OCI-LY7 (cell line): ENCODE results near the gene VEGFD. TPM values are rescaled to one million over a fixed set of nuclear protein-coding genes. Genes with fewer than 3 reads are reported as not detected.

Experiments
- BruUV-seq: library from RNA; stranded (reverse); fragments of 400-500 nt; replicated peaks from 2 replicates; lab custom pipeline; 2021; lab: Mats Ljungman, UMichigan
- CTCF ChIA-PET: fragments of 300-600 bp; sonication (Branson Sonifier 250); formaldehyde crosslinking; loops from one replicate; lab custom pipeline; 2022; ENCODE audit warnings: antibody characterized with exemption; ENCODE audit not compliant: unreplicated experiment; lab: Charles Lee
- POLR2A ChIA-PET: fragments of 300-600 bp; sonication (Branson Sonifier 250); formaldehyde crosslinking; loops from one replicate; lab custom pipeline; 2022; ENCODE audit warnings: antibody characterized with exemption; lab: Charles Lee
- DNase-seq: peaks from one replicate; pipeline ENCODE4 v3.0.0-alpha.2; 2015; ENCODE audit warnings: low spot score
- H2AFZ ChIP-seq: fragments of 200-600 bp; sonication (generic), shearing (Covaris generic); 2 replicates; pipeline ENCODE4 v1.6.1; 2014; ENCODE audit warnings: mild to moderate bottlenecking, antibody characterized with exemption, low read length, moderate library complexity
- H3K27ac ChIP-seq: fragments of 200-600 bp; sonication (generic); 2 replicates; pipeline ENCODE4 v1.5.1; 2014; ENCODE audit warnings: mixed run types, low read depth, mild to moderate bottlenecking, moderate library complexity, low read length, inconsistent platforms; ENCODE audit not compliant: poor library complexity, severe bottlenecking
- H3K36me3 ChIP-seq: fragments of 200-600 bp; sonication (generic); 2 replicates; pipeline ENCODE4 v1.6.1; 2014; ENCODE audit warnings: mild to moderate bottlenecking, antibody characterized with exemption, low read length, moderate library complexity, mixed read lengths; ENCODE audit not compliant: insufficient read depth
- H3K4me1 ChIP-seq: fragments of 200-600 bp; sonication (generic); 2 replicates; pipeline ENCODE4 v1.5.1; 2014; ENCODE audit warnings: mild to moderate bottlenecking, low read length; ENCODE audit not compliant: insufficient read depth, poor library complexity, severe bottlenecking
- H3K4me2 ChIP-seq: fragments of 200-600 bp; sonication (generic); 2 replicates; pipeline ENCODE4 v1.6.1; 2014; ENCODE audit warnings: mild to moderate bottlenecking, low read length
- H3K4me3 ChIP-seq: fragments of 200-600 bp; sonication (generic); 2 replicates; pipeline ENCODE4 v1.5.1; 2014; ENCODE audit warnings: mild to moderate bottlenecking, low read depth, low read length; ENCODE audit not compliant: poor library complexity, severe bottlenecking
- H3K79me2 ChIP-seq: fragments of 200-600 bp; sonication (generic); 2 replicates; pipeline ENCODE4 v1.6.1; 2016; ENCODE audit warnings: low read depth, mild to moderate bottlenecking, low read length, moderate library complexity, mixed read lengths; ENCODE audit not compliant: insufficient read depth
- H3K9me2 ChIP-seq: fragments of 200-600 bp; sonication (generic); 2 replicates; pipeline ENCODE4 v1.6.1; 2016; ENCODE audit warnings: mild to moderate bottlenecking, low read length, mixed read lengths; ENCODE audit not compliant: insufficient read depth
- H3K9me3 ChIP-seq: fragments of 200-600 bp; sonication (generic); 2 replicates; pipeline ENCODE4 v1.6.1; 2014; ENCODE audit warnings: mild to moderate bottlenecking, mixed run types, low read length, mixed read lengths
- H4K20me1 ChIP-seq: fragments of 200-600 bp; sonication (generic); 2 replicates; pipeline ENCODE4 v1.6.1; 2014; ENCODE audit warnings: mild to moderate bottlenecking, antibody characterized with exemption, low read length, moderate library complexity, mixed read lengths; ENCODE audit not compliant: insufficient read depth
- EZH2phosphoT487 ChIP-seq: fragments of 200-600 bp; sonication (generic); IDR thresholded peaks from 2 replicates; pipeline ENCODE4 v1.6.1; 2018; ENCODE audit warnings: low read depth, borderline replicate concordance, mild to moderate bottlenecking, mixed run types, antibody characterized with exemption, low read length, moderate library complexity, mixed read lengths
- intact Hi-C: fragments of 100-400 bp; cut with micrococcal nuclease; formaldehyde crosslinking; loops from one replicate; pipeline ENCODE4 v1.10.0; 2022; ENCODE audit not compliant: unreplicated experiment
- total RNA-seq, 2 experiments: library from RNA; depleted of rRNA in 1 of 2; stranded (reverse); fragments of >200 nt in 1 of 2; shearing (Covaris generic) in 1 of 2; gene quantifications; 2 replicates each; pipeline ENCODE4 v1.2.3, GENCODE V29; 2014 to 2022
- TF ChIP-seq, protein P1 (sequence below): fragments of 200-600 bp; sonication (generic); conservative IDR thresholded peaks from 2 replicates; pipeline ENCODE4 v1.5.1; 2014; ENCODE audit warnings: mild to moderate bottlenecking, antibody characterized with exemption, low read length, moderate library complexity, mixed read lengths

Gene VEGFD
- total RNA-seq, 2 experiments from 2014 or later = not detected

DNA sequence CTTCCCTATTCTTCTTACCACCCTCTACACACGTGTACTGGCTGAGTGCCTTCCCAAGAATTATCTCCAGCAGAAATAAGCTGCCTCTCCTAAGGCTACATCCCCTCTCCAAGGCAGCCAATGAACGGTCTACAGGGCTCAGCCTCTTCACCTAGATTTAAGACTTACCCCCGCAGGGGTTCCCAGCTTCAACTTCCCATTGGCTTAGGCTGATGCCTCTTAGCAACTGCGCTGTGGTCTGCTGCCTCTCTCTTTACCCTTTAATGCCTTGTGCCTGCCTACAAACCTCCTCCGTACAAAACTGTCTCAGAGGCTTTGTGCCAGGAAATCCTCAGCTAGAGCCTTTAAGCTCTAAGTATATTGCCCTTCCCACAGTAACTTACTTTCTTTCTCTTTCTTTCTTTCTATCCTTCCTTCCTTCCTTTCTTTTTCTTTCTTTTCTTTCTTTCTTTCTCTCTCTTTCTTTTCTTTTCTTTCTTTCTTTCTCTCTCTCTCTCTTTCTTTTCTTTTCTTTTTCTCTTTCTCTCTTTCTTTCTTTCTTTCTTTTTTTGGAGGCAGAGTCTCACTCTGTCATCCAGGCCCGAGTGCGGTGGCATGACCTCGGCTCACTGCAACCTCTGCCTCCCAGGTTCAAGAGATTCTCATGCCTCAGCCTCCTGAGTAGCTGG is 33.8 kb downstream of the VEGFD start:
- H3K9me3 ChIP-seq = no peaks in the 10 kb centered on the region
- H3K9me2 ChIP-seq = no peaks in the 10 kb centered on the region
- H3K27ac ChIP-seq = no peak overlapping the region
- H3K4me1 ChIP-seq = no peaks in the 10 kb centered on the region
- no peaks in the 10 kb centered on the region for H3K36me3 ChIP-seq
- ChIA-PET CTCF (interaction anchor here (3.8 kb wide), 1 partner anchor 116 kb away, joined by 17 read pairs; no protein-coding TSS in a partner anchor), POLR2A (interaction anchor here (0.6 to 1.9 kb wide), 3 partner anchors 16 to 117 kb away, joined by 3 to 10 read pairs (median 3); no protein-coding TSS in a partner anchor)
- H2AFZ ChIP-seq = no peak overlapping the region
- TF ChIP-seq, protein P1, sequence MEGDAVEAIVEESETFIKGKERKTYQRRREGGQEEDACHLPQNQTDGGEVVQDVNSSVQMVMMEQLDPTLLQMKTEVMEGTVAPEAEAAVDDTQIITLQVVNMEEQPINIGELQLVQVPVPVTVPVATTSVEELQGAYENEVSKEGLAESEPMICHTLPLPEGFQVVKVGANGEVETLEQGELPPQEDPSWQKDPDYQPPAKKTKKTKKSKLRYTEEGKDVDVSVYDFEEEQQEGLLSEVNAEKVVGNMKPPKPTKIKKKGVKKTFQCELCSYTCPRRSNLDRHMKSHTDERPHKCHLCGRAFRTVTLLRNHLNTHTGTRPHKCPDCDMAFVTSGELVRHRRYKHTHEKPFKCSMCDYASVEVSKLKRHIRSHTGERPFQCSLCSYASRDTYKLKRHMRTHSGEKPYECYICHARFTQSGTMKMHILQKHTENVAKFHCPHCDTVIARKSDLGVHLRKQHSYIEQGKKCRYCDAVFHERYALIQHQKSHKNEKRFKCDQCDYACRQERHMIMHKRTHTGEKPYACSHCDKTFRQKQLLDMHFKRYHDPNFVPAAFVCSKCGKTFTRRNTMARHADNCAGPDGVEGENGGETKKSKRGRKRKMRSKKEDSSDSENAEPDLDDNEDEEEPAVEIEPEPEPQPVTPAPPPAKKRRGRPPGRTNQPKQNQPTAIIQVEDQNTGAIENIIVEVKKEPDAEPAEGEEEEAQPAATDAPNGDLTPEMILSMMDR = no peak
- no peak for TF ChIP-seq EZH2phosphoT487
- no peak overlapping the region for H3K4me3 ChIP-seq
- intact Hi-C loops = loop anchor here (10.0 kb wide), 1 partner anchor 214 kb away; no protein-coding TSS in a partner anchor
- no peak overlapping the region for H3K4me2 ChIP-seq
- H4K20me1 ChIP-seq = no peaks in the 10 kb centered on the region
- no peak for DNase-seq
- no peaks in the 10 kb centered on the region for H3K79me2 ChIP-seq
- BruUV-seq = no TSS peak

DNA sequence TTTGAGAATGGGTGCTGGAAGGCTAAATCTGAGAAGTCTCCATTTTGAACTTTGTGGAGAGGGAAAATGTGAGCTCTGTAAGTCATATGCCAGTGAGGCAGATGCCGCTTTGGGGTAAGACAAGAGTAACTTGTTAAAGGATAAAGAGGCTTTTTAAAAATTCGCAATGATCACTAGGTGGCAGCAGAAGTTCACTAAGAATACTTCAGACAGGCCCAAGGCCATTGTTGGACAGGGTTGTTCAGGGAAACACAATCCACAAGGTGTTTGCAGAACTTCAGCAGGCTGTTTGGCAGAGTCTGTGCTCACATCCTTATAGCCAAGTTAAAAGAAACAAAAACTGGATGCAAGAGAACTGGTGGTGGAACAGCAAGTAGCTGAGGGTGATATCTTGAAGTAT is 35.2 kb downstream of the VEGFD start:
- H3K4me2 ChIP-seq = no peak overlapping the region
- H3K9me3 ChIP-seq = no peaks in the 10 kb centered on the region
- H3K4me1 ChIP-seq = no peaks in the 10 kb centered on the region
- no peaks in the 10 kb centered on the region for H3K79me2 ChIP-seq
- H3K9me2 ChIP-seq = no peaks in the 10 kb centered on the region
- CTCF ChIA-PET = interaction anchor here (1.0 to 3.8 kb wide), 2 partner anchors 10 to 117 kb away, joined by 3 to 17 read pairs; no protein-coding TSS in a partner anchor
- intact Hi-C loops = loop anchor here (1.0 kb wide), 1 partner anchor 119 kb away; no protein-coding TSS in a partner anchor
- BruUV-seq = no TSS peak
- POLR2A ChIA-PET = interaction anchor here (1.3 to 1.9 kb wide), 2 partner anchors 118 to 120 kb away, joined by 3 to 10 read pairs; no protein-coding TSS in a partner anchor
- TF ChIP-seq, protein P1 = peak; percentile 70
- no peak for TF ChIP-seq EZH2phosphoT487
- H3K27ac ChIP-seq = no peak overlapping the region
- DNase-seq = peak; percentile 61
- no peaks in the 10 kb centered on the region for H3K36me3 ChIP-seq
- no peak overlapping the region for H3K4me3 ChIP-seq
- H4K20me1 ChIP-seq = no peaks in the 10 kb centered on the region
- H2AFZ ChIP-seq = no peak overlapping the region

DNA sequence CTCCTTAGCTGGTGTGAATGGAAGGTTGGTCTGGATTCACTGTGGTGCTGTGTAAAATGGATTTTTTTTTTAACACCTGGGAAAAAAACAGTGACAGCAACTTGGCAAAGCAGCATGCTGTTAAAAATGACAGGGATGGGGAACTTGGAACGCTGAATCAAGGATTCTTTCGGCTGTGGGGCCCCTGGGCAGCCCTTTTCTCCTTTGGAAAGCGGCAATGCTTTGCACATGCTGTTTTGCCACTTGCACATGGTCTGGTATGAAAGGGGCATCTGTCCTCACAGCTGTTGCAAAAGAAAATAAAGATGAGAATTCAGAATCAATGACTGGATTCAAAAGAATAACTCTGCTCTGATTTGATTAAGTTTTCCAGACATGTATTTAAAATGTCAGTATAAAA is 38.2 kb downstream of the VEGFD start:
- H3K36me3 ChIP-seq = no peaks in the 10 kb centered on the region
- no TSS peak for BruUV-seq
- H3K27ac ChIP-seq = no peak overlapping the region
- no peak overlapping the region for H2AFZ ChIP-seq
- no peaks in the 10 kb centered on the region for H3K4me1 ChIP-seq
- H3K9me2 ChIP-seq = no peaks in the 10 kb centered on the region
- POLR2A ChIA-PET = no interaction called here
- H3K4me2 ChIP-seq = no peak overlapping the region
- intact Hi-C loops = no loop called here
- no peak for DNase-seq
- H3K4me3 ChIP-seq = no peak overlapping the region
- CTCF ChIA-PET = no interaction called here
- H4K20me1 ChIP-seq = no peaks in the 10 kb centered on the region
- H3K9me3 ChIP-seq = no peaks in the 10 kb centered on the region
- TF ChIP-seq EZH2phosphoT487 = no peak
- TF ChIP-seq, protein P1 = no peak
- no peaks in the 10 kb centered on the region for H3K79me2 ChIP-seq
